Fibroblast of the aortic adventitia (primary cell): ENCODE data around the gene PSMB11. TPM values are rescaled to one million over a fixed set of nuclear protein-coding genes. Genes with fewer than 3 reads are reported as not detected.
A peak's percentile ranks its signal among the peaks of the same experiment; 100 is the strongest.

Experiments used
- DNase-seq: peaks from one replicate; pipeline ENCODE4 v3.0.0-alpha.2; 2010; ENCODE audit warnings: low read depth
- H3K4me3 ChIP-seq: 2 replicates; pipeline ENCODE4 v1.5.1; 2011; ENCODE audit warnings: low read depth, mild to moderate bottlenecking, control low read depth, low read length, moderate library complexity
- CTCF ChIP-seq: IDR thresholded peaks from 2 replicates; pipeline ENCODE4 v1.5.1; 2011; ENCODE audit warnings: mild to moderate bottlenecking, low read length, control low read depth, inconsistent platforms; ENCODE audit not compliant: insufficient read depth
- total RNA-seq: library from RNA; depleted of rRNA; stranded (reverse); fragments of >200 nt; gene quantifications from 2 replicates; pipeline ENCODE4 v1.2.3, GENCODE V29; 2012; ENCODE audit warnings: low replicate concordance

PSMB11 gene
- total RNA-seq, 1 donor, result not detected

DNA sequence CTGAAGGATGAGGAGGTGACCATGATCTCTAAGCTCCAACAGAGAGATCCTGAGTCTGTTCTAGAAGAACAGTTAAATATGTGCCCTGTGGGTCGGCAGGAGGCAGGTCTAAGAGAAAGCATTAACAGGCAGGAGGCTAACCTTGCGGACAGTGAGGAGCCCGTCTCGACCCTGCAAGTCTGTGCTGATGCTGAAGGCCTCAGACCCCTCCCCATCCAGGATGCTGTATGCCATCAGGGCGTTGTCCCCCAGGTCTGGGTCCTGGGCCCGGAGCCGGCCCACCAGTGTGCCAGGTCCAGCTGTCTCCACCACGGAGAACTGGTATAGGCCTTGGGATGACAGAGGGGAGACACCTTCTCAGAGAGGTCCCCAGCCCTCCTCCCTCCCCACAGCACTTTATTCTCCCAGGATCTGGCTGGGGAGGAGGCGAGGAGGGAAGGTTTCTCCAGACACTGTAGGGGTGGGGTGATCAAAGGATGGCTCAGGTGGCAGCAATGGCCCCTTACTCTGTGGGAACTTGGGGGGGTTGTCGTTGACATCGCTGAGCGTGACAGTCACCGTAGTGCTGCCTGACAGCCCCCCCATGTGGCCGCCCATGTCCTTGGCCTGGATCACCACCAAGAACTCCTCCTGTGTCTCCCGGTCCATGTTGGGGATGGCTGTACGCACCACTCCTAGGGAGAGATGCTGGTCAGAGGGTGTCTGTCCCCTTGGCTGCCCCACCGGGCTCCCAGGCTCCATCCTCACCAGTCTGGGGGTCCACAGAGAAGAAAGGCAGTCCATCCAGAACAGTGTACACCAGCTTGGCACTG, 12.2 kb downstream of the PSMB11 start:
- no peak overlapping the region for H3K4me3 ChIP-seq
- no peak for TF ChIP-seq CTCF
- no peak for DNase-seq

DNA sequence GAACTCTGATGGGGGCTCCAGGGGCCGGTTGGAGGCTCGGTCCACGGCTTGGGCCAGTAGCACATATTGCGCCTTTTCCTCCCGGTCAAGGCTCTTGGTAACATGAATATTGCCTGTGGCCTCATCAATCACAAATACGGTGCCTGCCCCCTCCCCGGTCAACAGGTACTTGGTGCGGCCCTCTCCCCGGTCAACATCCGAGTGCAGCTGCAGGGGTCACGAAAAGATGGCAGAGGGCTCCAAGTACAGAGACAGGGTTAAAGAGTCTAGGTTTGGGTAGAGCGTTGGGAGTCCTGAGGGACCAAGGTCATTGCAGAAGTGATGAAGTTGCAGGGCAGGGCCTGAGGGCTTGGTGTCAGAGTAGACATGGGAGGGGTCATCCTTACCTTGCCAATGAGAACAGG, 13.1 kb downstream of the PSMB11 start:
- no peak for TF ChIP-seq CTCF
- DNase-seq, result no peak
- no peak overlapping the region for H3K4me3 ChIP-seq

GRCh38 chr14:23055621-23056144, 13.7 kb downstream of the PSMB11 start:
- DNase-seq, result no peak
- no peak for TF ChIP-seq CTCF
- no peak overlapping the region for H3K4me3 ChIP-seq

GRCh38 chr14:23056145-23056955, 14.3 kb downstream of the PSMB11 start:
- peak; percentile 78 for TF ChIP-seq CTCF
- peak overlapping the region; percentile 60 for H3K4me3 ChIP-seq
- DNase-seq, result peak; percentile 51

DNA sequence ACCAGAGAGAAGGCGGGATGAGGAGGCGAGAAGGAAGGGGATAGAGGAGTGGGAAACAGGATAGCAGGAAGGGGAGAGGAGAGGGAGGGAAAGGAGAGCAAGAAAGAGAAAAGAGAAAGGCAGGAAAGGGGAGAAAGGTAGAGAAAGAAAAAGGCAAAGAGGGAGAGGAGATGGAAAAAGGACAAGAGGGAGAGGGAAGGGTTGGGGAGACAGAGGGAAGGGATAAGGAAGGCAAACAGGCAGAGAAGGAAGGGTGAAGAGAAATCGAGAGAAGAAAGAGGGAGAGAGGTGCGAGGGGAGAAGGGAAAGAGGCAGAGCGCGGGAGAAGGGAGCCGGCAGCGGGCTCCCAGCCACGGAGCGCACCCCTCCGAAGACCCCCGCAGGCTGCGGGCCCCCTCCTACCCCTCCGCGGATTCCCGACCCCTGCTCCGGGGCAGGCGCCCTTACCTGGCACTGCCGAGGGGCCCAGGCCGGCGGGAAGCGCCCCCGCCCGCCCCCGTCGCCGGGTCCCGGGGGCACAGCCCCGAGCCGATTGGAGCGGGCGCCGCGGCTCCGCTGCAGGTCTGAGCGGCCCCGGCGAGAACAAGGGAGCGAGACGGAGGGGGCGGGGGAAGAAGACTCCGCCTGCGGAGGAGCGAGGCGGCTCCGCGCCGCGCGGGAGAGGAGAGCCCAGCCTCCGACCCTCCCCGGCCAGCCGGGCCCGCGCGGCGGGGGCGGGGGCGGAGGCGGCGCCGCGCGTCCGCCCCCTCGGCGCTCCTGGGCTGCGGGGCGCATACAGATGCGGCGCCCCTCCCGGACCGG, 15.1 kb downstream of the PSMB11 start, which contains the start of gene CDH24:
TSS of gene CDH24 (minus strand) at position 565 of the 801 bp plus-strand sequence. CDS start 1,787 bp downstream, outside the sequence.
- TF ChIP-seq CTCF, result no peak
- peak; percentile 42 for DNase-seq
- peak within 1 kb of the TSS; percentile 60 for H3K4me3 ChIP-seq
